A549 (cell line): Measurements from ENCODE around the gene RNF8.
A peak's percentile ranks its signal among the peaks of the same experiment; 100 is the strongest.

Experiments used
- POLR2A ChIP-seq: IDR thresholded peaks from 2 replicates; pipeline ENCODE4 v1.6.1; 2012; ENCODE audit warnings: mild to moderate bottlenecking, low read length
- RFX5 ChIP-seq: fragments of 450-650 bp; IDR thresholded peaks from 2 replicates; pipeline ENCODE4 v1.7.1; 2014; ENCODE audit warnings: antibody characterized with exemption, mild to moderate bottlenecking, moderate library complexity
- SMC3 ChIP-seq: fragments of >200 bp; sonication (Bioruptor Twin); formaldehyde crosslinking; IDR thresholded peaks from 3 replicates; pipeline ENCODE4 v1.6.1; 2018; ENCODE audit warnings: inconsistent platforms
- TF ChIP-seq, protein P1 (sequence below): fragments of 450-650 bp; IDR thresholded peaks from 2 replicates; pipeline ENCODE4 v1.6.1; 2014; ENCODE audit warnings: antibody characterized with exemption

DNA sequence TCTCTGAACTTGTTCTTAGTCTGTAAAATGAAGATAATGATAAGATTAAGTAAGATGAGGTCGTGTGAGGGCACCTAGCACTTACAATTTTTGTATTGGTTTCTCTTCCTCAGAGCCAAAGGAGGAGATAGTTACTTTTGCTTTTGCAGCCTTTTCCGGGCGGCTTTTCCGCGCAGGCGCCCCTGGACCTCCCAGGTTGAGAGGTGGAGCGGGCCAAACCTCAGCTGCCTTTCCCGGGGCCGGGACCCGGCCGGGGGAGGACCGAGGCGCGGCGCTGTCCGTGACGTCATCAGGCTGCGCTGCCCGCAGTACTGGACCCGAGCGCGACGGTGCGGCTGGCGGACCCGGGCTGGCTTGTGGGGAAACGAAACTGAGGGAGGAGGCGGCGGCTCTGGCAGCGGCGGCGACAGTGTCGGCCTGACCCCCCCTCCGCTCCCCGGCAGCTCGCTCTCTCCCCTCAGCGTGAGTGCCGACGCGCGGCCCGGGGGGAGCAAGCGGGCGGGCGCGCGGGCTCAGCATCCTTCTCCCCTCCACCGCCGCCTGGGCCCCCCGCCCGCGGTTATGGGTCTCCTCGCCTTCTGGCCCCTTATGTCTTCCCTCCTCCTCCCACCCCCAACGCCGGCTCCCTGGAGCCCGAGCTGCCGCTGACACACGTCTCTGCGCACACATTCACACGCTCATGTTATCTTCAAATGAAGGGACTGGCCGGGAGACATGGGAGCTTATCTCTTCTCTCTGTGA is 79.3 kb downstream of the RNF8 start, which contains the start of gene CMTR1:
- TF ChIP-seq RFX5 (peak; percentile 39; the same call in 1 of the 2 replicates), SMC3 (no peak), POLR2A (peak; percentile 54; the same call in 1 of the 2 replicates)
- TF ChIP-seq, protein P1, sequence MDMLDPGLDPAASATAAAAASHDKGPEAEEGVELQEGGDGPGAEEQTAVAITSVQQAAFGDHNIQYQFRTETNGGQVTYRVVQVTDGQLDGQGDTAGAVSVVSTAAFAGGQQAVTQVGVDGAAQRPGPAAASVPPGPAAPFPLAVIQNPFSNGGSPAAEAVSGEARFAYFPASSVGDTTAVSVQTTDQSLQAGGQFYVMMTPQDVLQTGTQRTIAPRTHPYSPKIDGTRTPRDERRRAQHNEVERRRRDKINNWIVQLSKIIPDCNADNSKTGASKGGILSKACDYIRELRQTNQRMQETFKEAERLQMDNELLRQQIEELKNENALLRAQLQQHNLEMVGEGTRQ, result no peak
